ENCODE data around the gene CACNA1D. TPM values are rescaled to one million over a fixed set of nuclear protein-coding genes. Genes with fewer than 3 reads are reported as not detected.

Gene CACNA1D
- total and polyA plus RNA-seq, 2 donors (not counting 3 experiments of a cell fraction or from before 2014, with no cell fraction given) = 0.06 TPM; not detected in 1

GRCh38 chr3:53805463-53806159, 311.2 kb downstream of the CACNA1D start:
- no peak for DNase-seq (ENCODE audit: low read depth, low spot score)
- Histone ChIP-seq H3K4me2 (ENCODE audit: insufficient read depth, low read length) (no peak overlapping the region), H4K20me1 (replicated peaks; ENCODE audit: control insufficient read depth, extremely low read depth, insufficient read depth, low read length) (no peaks in the 10 kb centered on the region), H3K9ac (replicated peaks; ENCODE audit: extremely low read depth, insufficient read depth, low read length) (no peak overlapping the region), H3K4me3 (replicated peaks in 1 of 3; ENCODE audit: insufficient read depth in 1 of 3, low read depth in 1 of 3, low read length in 3 of 3) (no peak overlapping the region), H3K9me3 (replicated peaks; ENCODE audit: control insufficient read depth, insufficient read depth, low read length) (no peaks in the 10 kb centered on the region), H3K79me2 (ENCODE audit: control insufficient read depth, insufficient read depth, low read length) (no peaks in the 10 kb centered on the region), H3K27ac (ENCODE audit: insufficient read depth, low read depth, low read length) (no peak overlapping the region), H3K9me1 (replicated peaks; ENCODE audit: control insufficient read depth, extremely low read depth, insufficient read depth, low read length) (no peaks in the 10 kb centered on the region), H3K36me3 (ENCODE audit: control insufficient read depth in 2 of 2, extremely low read depth in 1 of 2, insufficient read depth in 2 of 2, low read length in 2 of 2) (no peaks in the 10 kb centered on the region), H2AFZ (ENCODE audit: low read depth, low read length) (no peak overlapping the region), H3K4me1 (ENCODE audit: control insufficient read depth, extremely low read depth, insufficient read depth, low read length) (no peaks in the 10 kb centered on the region), H3K27me3 (ENCODE audit: control insufficient read depth in 2 of 2, insufficient read depth in 2 of 2, low read length in 2 of 2) (no peaks in the 10 kb centered on the region)
- intact Hi-C loops (cut with micrococcal nuclease) (no loop called here), dilution Hi-C loops (cut with MboI; ENCODE audit: extremely low pct_ligation_motif_present, low sequenced_read_pairs) (no loop called here)
- FAIRE-seq = no peak
- ChIA-PET CTCF (no interaction called here), POLR2A (no interaction called here)
- BruUV-seq (replicated peaks) = no TSS peak
- TF ChIP-seq POLR2AphosphoS5 (IDR thresholded peaks at IDR 0.05; ENCODE audit: insufficient read depth, low read depth, low read length) (no peak), FOS (IDR thresholded peaks at IDR 0.05; ENCODE audit: borderline replicate concordance, insufficient read depth, low read length) (no peak), JUN (IDR thresholded peaks at IDR 0.05; ENCODE audit: borderline replicate concordance, insufficient read depth, insufficient read length, low read depth) (no peak), MAX (IDR thresholded peaks at IDR 0.05; ENCODE audit: insufficient read depth, insufficient read length) (no peak), EZH2 (IDR thresholded peaks at IDR 0.05; ENCODE audit: borderline replicate concordance, low read depth, low read length, severe bottlenecking) (no peak), MYC (IDR thresholded peaks at IDR 0.05; ENCODE audit: low read depth, low read length) (no peak), CTCF (IDR thresholded peaks at IDR 0.05; ENCODE audit: extremely low read depth in 1 of 2, insufficient read depth in 1 of 2, low read depth in 1 of 2, low read length in 2 of 2) (no peak), POLR2A (IDR thresholded peaks at IDR 0.05; ENCODE audit: low read depth, low read length) (no peak), GATA2 (IDR thresholded peaks at IDR 0.05; ENCODE audit: insufficient read depth, insufficient read length, low read depth, low read length) (no peak)
